Neuronal stem cell (in vitro differentiated cells): ENCODE data around the gene SH2D4B.

Experiments used
- DNase-seq: peaks from one replicate; pipeline ENCODE4 v3.0.0-alpha.2; 2013; ENCODE audit warnings: low spot score
- H2AFZ ChIP-seq: one replicate; pipeline ENCODE4 v1.6.1; 2013; ENCODE audit warnings: mild to moderate bottlenecking, low read length, inconsistent platforms
- H2AK5ac ChIP-seq: 2 replicates; pipeline ENCODE4 v1.6.1; 2013; ENCODE audit warnings: low read depth, mild to moderate bottlenecking, inconsistent platforms, low read length, moderate library complexity, mixed read lengths
- H2BK120ac ChIP-seq: 2 replicates; pipeline ENCODE4 v1.6.1; 2013; ENCODE audit warnings: low read depth, mild to moderate bottlenecking, inconsistent platforms, low read length, moderate library complexity, mixed read lengths
- H2BK12ac ChIP-seq: one replicate; pipeline ENCODE4 v1.6.1; 2013; ENCODE audit warnings: low read length, inconsistent platforms
- H2BK15ac ChIP-seq: 2 replicates; pipeline ENCODE4 v1.6.1; 2013; ENCODE audit warnings: mild to moderate bottlenecking, low read length, inconsistent platforms, mixed read lengths
- H2BK5ac ChIP-seq: one replicate; pipeline ENCODE4 v1.6.1; 2013; ENCODE audit warnings: inconsistent platforms, mild to moderate bottlenecking, low read length, moderate library complexity
- H3K14ac ChIP-seq: one replicate; pipeline ENCODE4 v1.6.1; 2013; ENCODE audit warnings: low read length, inconsistent platforms
- H3K18ac ChIP-seq: 2 replicates; pipeline ENCODE4 v1.6.1; 2013; ENCODE audit warnings: low read length, inconsistent platforms
- H3K23ac ChIP-seq: 2 replicates; pipeline ENCODE4 v1.6.1; 2013; ENCODE audit warnings: low read depth, mild to moderate bottlenecking, mixed read lengths, low read length, inconsistent platforms; ENCODE audit not compliant: poor library complexity
- H3K27ac ChIP-seq: replicated peaks from 3 replicates; pipeline ENCODE4 v1.5.1; 2013; ENCODE audit warnings: low read length, inconsistent platforms
- H3K27me3 ChIP-seq, 3 experiments: 2 replicates each; pipeline ENCODE4 v1.6.1; 2013; ENCODE audit warnings: low read length in 3 of 3, mild to moderate bottlenecking in 2 of 3, inconsistent platforms in 1 of 3, low read depth in 1 of 3, mixed read lengths in 1 of 3, moderate library complexity in 1 of 3; ENCODE audit not compliant: control insufficient read depth in 3 of 3, insufficient read depth in 3 of 3
- H3K36me3 ChIP-seq, 2 donors: replicated peaks in 1 of 2; 2 replicates each; pipeline ENCODE4 v1.6.1; 2013; ENCODE audit warnings: low read length in 2 of 2; ENCODE audit not compliant: control insufficient read depth in 2 of 2, insufficient read depth in 2 of 2
- H3K4ac ChIP-seq: 2 replicates; pipeline ENCODE4 v1.6.1; 2013; ENCODE audit warnings: inconsistent platforms, mild to moderate bottlenecking, low read length, moderate library complexity
- H3K4me1 ChIP-seq, 2 donors: 1 replicate in 1 of 2; 2 replicates in 1 of 2; pipeline ENCODE4 v1.6.1; 2013; ENCODE audit warnings: low read length in 2 of 2, low read depth in 1 of 2; ENCODE audit not compliant: control insufficient read depth in 2 of 2, insufficient read depth in 1 of 2
- H3K4me2 ChIP-seq: one replicate; pipeline ENCODE4 v1.6.1; 2013; ENCODE audit warnings: mild to moderate bottlenecking, low read length, inconsistent platforms; ENCODE audit not compliant: insufficient read depth, poor library complexity, severe bottlenecking
- H3K4me3 ChIP-seq, 2 donors: 2 replicates each; pipeline ENCODE4 v1.5.1; 2013; ENCODE audit warnings: low read length in 2 of 2, mild to moderate bottlenecking in 2 of 2, inconsistent platforms in 1 of 2, moderate library complexity in 1 of 2
- H3K79me1 ChIP-seq: one replicate; pipeline ENCODE4 v1.6.1; 2013; ENCODE audit warnings: low read depth, mild to moderate bottlenecking, inconsistent platforms, low read length, moderate library complexity
- H3K9ac ChIP-seq: one replicate; pipeline ENCODE4 v1.6.1; 2013; ENCODE audit warnings: mild to moderate bottlenecking, low read depth, low read length, inconsistent platforms; ENCODE audit not compliant: poor library complexity
- H3K9me3 ChIP-seq, 2 donors: replicated peaks in 1 of 2; 2 replicates each; pipeline versions ENCODE3 to v1.6.1; 2013; ENCODE audit warnings: low read length in 2 of 2, mild to moderate bottlenecking in 2 of 2, inconsistent platforms in 1 of 2, low read depth in 1 of 2, mixed read lengths in 1 of 2, moderate library complexity in 1 of 2; ENCODE audit not compliant: control insufficient read depth in 2 of 2, insufficient read depth in 1 of 2
- H4K8ac ChIP-seq: one replicate; pipeline ENCODE4 v1.6.1; 2013; ENCODE audit warnings: low read depth, mild to moderate bottlenecking, inconsistent platforms, low read length, moderate library complexity
- H4K91ac ChIP-seq: one replicate; pipeline ENCODE4 v1.6.1; 2013; ENCODE audit warnings: low read length, low read depth, mild to moderate bottlenecking, inconsistent platforms; ENCODE audit not compliant: poor library complexity
- WGBS, 2 donors: extraction: QIAGEN DNeasy Blood & Tissue Kit; methylation state at CpG; one replicate each; pipeline ENCODE4 v1.1.7; 2013; ENCODE audit warnings: missing lambda C conversion rate in 2 of 2, mixed read lengths in 1 of 2; ENCODE audit not compliant: insufficient read length in 2 of 2, insufficient replicate concordance in 1 of 2; ENCODE audit errors: extremely low coverage in 2 of 2; 5-methylcytosine and 5-hydroxymethylcytosine counted together

The SH2D4B gene

GRCh38 chr10:80583685-80584084, 46.0 kb downstream of the SH2D4B start:
- H3K4me2 ChIP-seq = no peak overlapping the region
- no peak overlapping the region for H3K27ac ChIP-seq
- H2AFZ ChIP-seq = no peak overlapping the region
- H2BK15ac ChIP-seq = no peak overlapping the region
- H3K4me3 ChIP-seq = no peak overlapping the region
- H3K79me1 ChIP-seq = no peaks in the 10 kb centered on the region
- peaks cover 0 to 3% of the 10 kb centered on the region in 2 donors for H3K9me3 ChIP-seq
- H3K4ac ChIP-seq = no peak overlapping the region
- H3K27me3 ChIP-seq = no peaks in the 10 kb centered on the region
- no peak overlapping the region for H4K8ac ChIP-seq
- H3K36me3 ChIP-seq = no peaks in the 10 kb centered on the region
- no CpG with 5 or more reads among the region's 1 CpG for WGBS, 2 donors
- H4K91ac ChIP-seq = no peak overlapping the region
- H2AK5ac ChIP-seq = no peak overlapping the region
- no peak overlapping the region for H2BK5ac ChIP-seq
- H3K23ac ChIP-seq = no peak overlapping the region
- peaks cover 2 to 4% of the 10 kb centered on the region in 2 donors for H3K4me1 ChIP-seq
- H3K18ac ChIP-seq = no peak overlapping the region
- H2BK12ac ChIP-seq = no peak overlapping the region
- DNase-seq = no peak
- H3K9ac ChIP-seq = no peak overlapping the region
- no peak overlapping the region for H3K14ac ChIP-seq
- no peak overlapping the region for H2BK120ac ChIP-seq

- Histone ChIP-seq H3K4me3 (no peak overlapping the region), H3K23ac (peak overlapping the region; percentile 34), H3K27ac (no peak overlapping the region), H3K4ac (no peak overlapping the region), H3K4me2 (no peak overlapping the region), H2BK12ac (no peak overlapping the region), H3K9me3 (peaks cover 0 to 3% of the 10 kb centered on the region in 2 donors), H4K91ac (no peak overlapping the region), H3K18ac (no peak overlapping the region), H2AFZ (no peak overlapping the region), H4K8ac (no peak overlapping the region), H2AK5ac (no peak overlapping the region), H3K27me3 (no peaks in the 10 kb centered on the region), H3K36me3 (no peaks in the 10 kb centered on the region), H2BK15ac (no peak overlapping the region), H3K14ac (no peak overlapping the region), H3K4me1 (peaks cover 2 to 4% of the 10 kb centered on the region in 2 donors), H3K79me1 (no peaks in the 10 kb centered on the region), H2BK5ac (no peak overlapping the region), H3K9ac (no peak overlapping the region), H2BK120ac (no peak overlapping the region)
- DNase-seq = no peak
- no CpG with 5 or more reads among the region's 23 CpGs for WGBS, 2 donors
Measured at GRCh38 chr10:80585812-80586211, 48.1 kb downstream of the SH2D4B start.

- Histone ChIP-seq H3K14ac (no peak overlapping the region), H2BK5ac (no peak overlapping the region), H3K4ac (no peak overlapping the region), H2BK12ac (no peak overlapping the region), H2BK120ac (no peak overlapping the region), H3K23ac (no peak overlapping the region), H3K9me3 (peaks cover 0 to 3% of the 10 kb centered on the region in 2 donors), H4K8ac (no peak overlapping the region), H3K18ac (no peak overlapping the region), H3K79me1 (no peaks in the 10 kb centered on the region), H3K9ac (peak overlapping the region; percentile 10), H4K91ac (no peak overlapping the region), H3K27me3 (no peaks in the 10 kb centered on the region), H3K4me1 (no peaks in the 10 kb centered on the region), H3K27ac (no peak overlapping the region), H3K36me3 (no peaks in the 10 kb centered on the region), H2AK5ac (no peak overlapping the region), H2BK15ac (no peak overlapping the region), H2AFZ (no peak overlapping the region), H3K4me2 (no peak overlapping the region), H3K4me3 (peak overlapping the region in 1 of 2 donors; percentile 56)
- DNase-seq = no peak
- WGBS, 2 donors = no CpG with 5 or more reads among the region's 10 CpGs
Measured at GRCh38 chr10:80588546-80588945, 50.8 kb downstream of the SH2D4B start.

- WGBS, 2 donors = no CpG with 5 or more reads among the region's 5 CpGs
- Histone ChIP-seq H3K4me2 (no peak overlapping the region), H2BK12ac (no peak overlapping the region), H2BK5ac (no peak overlapping the region), H2BK15ac (no peak overlapping the region), H3K14ac (no peak overlapping the region), H3K36me3 (no peaks in the 10 kb centered on the region), H3K18ac (no peak overlapping the region), H3K4ac (no peak overlapping the region), H3K9ac (no peak overlapping the region), H2BK120ac (no peak overlapping the region), H2AK5ac (no peak overlapping the region), H3K27me3 (no peaks in the 10 kb centered on the region), H2AFZ (no peak overlapping the region), H3K4me1 (no peaks in the 10 kb centered on the region), H4K8ac (peak overlapping the region; percentile 43), H4K91ac (no peak overlapping the region), H3K23ac (peak overlapping the region; percentile 31), H3K79me1 (no peaks in the 10 kb centered on the region), H3K27ac (no peak overlapping the region), H3K4me3 (no peak overlapping the region), H3K9me3 (peaks cover 0 to 3% of the 10 kb centered on the region in 2 donors)
- no peak for DNase-seq
Measured at GRCh38 chr10:80589726-80590373, 52.1 kb downstream of the SH2D4B start.
